Measurements from ENCODE around the gene OR4F15.
"Not testable (repeated sequence)": the region's sequence is repeated elsewhere in the genome, so short reads cannot be mapped to it uniquely, and the experiment has no call there.

OR4F15 gene, protein sequence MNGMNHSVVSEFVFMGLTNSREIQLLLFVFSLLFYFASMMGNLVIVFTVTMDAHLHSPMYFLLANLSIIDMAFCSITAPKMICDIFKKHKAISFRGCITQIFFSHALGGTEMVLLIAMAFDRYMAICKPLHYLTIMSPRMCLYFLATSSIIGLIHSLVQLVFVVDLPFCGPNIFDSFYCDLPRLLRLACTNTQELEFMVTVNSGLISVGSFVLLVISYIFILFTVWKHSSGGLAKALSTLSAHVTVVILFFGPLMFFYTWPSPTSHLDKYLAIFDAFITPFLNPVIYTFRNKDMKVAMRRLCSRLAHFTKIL

DNA sequence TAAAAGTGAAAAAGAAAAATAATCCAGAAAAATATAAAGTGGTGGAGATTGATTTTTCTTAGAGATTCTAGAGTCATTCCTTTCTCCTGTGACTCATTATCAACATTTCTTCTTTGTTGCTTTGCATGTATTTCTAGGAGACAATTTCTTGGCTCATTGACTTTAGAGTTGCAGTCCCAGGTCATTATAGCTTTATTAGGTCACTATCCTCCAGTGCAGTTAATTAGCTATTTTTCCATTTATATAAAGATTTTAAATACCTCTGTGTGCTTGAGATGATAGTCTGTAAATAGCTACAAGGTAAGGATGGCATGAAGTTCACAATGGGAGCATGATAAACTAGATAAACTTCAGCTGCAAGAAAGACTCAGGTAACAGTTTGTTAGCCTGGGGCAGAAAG is at the start of gene OR4F15:
Gene OR4F15 (plus strand): TSS at position 301 of the 400 bp plus-strand sequence. CDS start 5,985 bp downstream, outside the sequence.
- no peak for DNase-seq

DNA sequence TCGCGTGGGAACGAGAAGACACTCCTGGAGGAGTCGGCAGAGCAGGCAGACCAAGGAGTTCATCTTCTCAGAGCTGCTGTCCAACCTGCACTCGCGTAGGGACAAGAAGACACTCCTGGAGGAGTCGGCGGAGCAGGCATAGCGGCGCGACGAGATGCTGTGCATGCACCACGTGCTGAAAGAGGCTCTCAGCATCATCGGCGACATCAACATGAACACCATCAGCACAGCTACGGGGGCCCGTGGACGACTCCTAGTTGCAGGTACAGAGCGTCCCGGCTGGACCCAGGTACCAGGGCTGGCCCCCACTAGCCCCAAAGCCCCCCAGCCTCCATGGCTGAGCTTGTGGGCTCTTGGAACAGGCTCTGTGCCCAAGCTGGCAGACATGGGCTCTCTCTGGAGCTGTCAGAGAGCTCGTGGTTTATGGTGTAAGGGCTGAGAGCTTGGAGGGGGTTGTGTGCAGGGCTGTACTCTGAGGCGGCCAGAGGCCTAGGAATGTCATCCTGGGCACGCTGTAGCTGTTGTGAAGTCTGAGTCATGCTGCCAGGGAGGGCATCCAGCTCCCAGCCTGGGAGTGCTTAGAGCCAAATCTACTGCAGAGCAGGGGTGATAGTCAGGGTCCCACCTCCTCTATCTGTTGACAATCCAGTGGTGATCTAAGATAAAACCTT is 47.2 kb upstream of the OR4F15 start:
- not testable (repeated sequence) for DNase-seq

DNA sequence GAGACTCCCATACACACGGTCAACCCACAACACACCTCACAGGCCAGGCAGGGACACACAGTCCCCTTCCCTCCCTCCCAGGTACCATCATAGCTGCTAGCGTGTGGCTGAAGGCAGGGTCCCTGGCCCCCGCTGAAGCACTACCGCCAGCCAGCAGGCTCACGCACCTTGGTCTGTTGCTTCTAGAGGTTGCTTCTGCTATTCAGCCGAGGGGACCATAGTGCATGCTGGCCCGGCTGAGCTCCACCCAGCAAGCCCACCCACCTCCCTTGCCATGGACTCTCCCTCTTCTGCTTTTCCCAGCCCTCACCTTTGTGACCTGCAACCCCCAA is 46.7 kb upstream of the OR4F15 start:
- not testable (repeated sequence) for DNase-seq

DNA sequence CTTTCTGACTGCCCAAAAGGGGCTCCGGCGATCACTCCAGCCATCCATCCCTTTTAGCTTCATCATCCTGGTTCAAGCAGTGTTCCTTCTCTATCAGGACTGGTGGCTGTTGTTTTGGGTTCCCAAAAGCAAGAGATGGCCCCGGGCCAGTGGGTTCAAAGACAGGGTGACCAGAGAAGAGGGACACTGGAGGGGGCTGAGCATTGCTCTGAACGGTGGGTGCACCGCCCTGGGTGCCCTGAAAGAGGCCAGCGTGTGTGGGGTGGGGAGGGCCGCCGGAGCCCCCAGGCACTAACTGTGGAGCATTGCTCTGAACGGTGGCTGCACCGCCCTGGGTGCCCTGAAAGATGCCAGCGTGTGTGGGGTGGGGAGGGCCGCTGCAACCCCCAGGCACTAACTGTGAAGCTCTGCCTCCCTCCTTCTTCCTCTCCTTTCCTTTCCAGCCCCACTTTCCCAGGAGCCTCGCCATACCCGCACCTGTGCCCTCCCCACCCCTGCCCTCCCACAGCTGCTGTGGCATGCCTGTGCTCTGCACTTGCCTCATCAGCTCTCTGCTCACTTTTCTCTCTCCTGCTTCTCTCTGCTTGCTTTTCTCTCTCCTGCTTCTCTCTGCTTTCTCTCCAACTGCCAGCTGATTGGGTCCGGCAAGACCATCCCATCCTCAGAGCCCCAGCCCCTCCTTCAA is 46.1 kb upstream of the OR4F15 start:
- no peak for DNase-seq

DNA sequence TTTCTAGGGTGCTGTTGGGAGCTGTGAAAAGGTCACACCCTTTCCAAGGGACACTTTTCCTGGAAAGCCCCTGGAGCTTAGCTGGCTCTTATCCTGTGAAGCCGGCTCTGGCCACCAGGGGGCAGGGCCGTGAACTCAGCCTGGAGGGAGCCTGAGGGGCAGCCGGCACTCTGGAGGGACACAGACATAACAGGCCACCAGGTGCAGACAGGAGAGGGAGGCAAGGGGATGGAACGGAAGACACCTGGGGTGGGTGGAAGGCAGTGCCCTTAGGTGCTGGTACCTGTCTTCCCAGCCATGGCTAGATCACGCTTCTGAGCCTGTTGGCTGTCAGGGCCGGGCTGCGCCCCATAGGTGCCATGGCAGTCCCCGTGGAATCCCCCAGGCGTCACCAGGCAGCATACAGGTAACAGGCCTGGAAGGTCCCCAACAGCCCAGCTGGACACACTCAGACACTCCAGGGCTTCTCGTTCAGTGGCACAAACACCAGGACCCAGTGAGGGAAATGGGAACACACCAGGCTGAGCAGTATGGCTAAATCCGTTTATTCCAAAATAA is 44.8 kb upstream of the OR4F15 start:
- DNase-seq, result not testable (repeated sequence)

DNA sequence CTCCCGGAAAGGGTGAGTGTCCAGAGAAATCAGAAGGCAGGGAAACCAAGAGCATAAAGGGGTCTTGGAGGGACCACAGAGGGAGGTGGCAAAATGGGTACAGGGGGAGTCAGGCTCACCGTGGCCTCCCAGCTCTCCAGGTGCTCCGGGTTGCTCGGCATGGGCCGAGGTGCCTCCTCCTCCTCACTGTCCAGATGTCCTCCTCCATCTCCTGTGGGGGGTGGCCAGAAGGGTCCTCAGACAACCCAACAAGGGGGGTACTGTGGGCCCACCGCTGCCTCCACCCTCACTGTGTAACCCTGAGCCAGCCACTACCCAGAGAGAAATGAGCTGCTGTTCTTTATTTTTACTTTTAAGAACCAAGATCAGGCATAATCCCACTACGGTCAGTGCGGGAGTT is 39.1 kb upstream of the OR4F15 start:
- DNase-seq, result no peak

DNA sequence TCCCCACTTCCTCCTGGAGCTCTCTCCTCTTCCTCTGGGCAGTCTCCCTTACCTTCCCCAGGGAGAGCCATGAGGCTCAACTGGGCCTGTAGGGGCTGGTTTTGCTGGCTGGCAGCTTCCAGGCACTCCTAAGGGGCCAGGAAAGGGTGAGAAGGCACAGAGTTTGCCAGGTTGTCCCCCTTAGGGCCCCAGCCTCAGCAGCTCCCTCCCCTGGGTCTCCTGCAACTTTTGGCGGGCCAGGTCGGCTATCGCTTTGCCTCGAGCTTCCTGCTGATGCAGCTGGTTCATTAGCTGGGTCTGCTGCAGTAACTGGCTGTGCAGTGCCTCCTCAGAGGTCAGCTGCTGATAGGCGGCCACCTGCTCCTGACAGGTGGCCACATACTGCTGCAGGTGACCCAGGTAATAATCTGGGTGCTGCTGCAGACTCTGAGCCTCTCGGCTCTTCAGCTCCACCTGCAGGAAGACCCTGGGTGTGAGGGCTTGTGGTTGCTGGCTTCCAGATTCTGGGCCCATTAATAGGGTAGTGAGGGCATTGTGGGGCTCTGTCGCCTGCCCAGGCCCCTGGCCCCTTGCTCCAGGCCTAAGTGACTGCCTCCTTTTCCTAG is 38.4 kb upstream of the OR4F15 start:
- no peak for DNase-seq

DNA sequence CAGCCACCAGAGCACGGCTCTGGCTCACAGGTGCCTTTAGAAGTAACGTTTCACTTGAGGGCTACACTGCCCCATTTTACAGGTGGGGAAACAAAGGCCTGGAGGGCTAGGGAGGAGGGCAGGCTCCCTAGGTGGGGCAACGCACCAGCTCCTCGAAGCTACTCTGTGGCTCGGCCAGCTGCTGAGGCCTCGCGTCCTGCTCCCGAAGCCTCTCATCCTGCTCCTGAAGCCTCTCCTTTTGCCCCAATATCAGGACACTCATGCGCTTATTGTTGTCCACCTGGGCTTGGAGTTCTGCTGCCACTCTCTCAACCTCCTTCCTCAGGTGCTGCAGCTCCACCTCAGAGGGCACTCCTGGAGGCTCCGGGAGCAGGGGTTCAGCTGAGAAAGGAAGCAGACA is 36.9 kb upstream of the OR4F15 start:
- DNase-seq, result no peak

DNA sequence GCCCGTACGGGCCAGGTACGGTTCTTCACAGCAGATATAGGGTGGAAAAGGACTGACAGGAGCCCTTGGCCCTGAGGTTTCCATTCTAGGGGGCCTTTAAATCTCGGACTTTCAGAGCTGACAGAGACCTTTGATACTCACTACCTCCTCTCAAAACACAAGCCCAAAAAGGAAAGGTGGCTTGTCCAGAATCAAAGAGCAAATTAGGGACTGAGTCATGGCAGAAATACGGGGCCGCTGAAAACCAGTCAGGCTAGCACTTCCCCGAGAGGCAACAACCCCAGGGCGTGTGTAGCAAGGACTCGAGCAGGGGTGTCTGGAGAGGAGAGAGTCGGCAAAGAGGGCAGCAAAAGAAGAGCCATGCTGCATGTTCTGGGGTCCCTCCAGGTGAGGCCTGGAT is 33.4 kb upstream of the OR4F15 start:
- not testable (repeated sequence) for DNase-seq

DNA sequence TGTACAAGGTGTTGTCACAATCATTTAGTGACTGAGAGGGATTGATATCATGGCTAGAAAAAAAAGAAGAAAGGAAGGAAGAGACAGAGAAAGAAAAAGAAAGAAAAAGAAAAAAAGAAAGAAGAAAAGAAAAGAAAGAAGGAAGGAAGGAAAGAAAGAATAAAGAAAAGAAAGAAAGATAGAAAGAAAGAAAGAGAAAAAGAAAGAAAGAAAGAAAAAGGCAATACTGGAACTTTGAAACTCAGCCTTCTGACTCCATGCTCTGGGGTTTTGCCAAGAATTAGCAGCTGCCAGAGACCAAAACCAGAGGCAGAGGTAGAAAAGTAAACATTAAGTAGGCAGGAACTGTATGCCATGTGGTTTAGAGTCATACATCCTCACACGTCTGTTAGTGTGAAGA is 31.8 kb upstream of the OR4F15 start:
- DNase-seq, result not testable (repeated sequence)

DNA sequence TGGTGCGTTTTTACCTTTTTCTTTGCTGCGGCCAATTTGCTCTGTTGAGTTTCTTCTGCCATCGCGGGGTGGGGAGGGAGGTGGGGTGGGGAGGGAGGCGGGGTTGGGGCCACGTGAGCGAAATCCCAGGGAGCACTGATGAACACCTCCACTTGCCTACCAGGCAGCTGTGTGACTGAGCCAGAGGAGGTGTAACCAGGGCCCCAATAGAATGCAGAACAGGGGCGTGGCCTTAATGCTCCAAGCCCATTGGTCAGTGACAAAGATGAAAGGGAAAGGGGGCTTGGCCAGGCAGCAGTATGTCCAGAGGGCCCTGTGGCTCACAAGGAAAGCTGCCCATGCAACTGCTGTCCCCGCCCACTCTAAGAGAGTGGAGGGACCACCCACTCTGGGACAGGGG is 30.1 kb upstream of the OR4F15 start:
- no peak for DNase-seq

DNA sequence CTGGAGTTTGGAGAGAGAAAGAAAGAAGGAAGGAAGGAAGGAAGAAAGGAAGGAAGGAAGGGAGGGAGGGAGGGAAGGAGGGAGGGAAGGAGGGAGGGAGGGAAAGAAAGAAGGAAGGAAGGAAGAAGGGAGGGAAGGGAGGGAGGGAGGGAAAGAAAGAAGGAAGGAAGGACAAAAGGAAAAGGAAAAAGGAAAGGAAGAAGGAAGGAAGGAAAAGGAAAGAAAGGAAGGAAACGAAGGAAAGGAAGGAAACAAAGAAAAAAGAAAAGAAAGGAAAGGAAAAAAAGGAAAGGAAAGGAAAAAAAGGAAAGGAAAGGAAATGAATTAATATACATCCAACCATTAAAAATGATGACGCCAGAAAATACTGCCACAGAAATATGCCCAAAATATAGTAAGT is 27.4 kb upstream of the OR4F15 start:
- no peak for DNase-seq

DNA sequence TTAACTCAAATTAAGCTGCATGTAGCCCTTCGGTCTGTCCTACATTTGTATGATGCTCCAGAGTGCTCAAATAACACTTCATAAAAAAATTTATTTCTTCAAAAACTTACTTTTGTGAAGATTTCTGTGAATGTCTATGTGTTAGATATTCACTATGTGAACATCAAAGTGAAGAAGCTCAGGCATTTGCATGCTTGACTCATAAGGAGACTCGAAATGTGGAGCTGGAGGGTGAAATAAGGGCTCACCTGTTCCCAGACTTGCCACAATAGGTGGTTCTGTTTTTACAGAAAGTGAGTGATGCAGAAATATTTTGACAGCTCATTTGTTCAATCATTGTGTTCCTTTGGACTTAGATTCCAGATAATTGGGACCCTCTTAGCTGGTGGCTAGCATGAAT is 25.6 kb upstream of the OR4F15 start:
- DNase-seq, result not testable (repeated sequence)

DNA sequence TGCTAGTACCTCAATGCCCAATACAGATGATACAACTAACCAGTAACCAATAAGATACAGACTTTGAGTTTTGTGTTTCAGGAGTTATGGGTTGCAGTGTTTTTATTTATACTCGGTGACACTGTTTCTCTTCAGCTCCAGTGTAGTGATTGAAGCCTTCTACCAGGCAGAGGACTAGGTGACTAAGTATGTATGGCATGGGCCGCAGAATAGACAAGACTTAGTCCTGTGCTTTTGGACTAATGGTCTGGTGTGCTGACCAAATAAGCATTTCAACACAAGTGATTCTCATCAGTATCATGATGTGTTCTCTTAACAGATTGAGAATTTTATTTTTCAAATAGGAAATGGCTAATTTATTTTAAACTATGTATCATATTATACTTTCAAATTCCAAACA is 24.0 kb upstream of the OR4F15 start:
- DNase-seq, result not testable (repeated sequence)

DNA sequence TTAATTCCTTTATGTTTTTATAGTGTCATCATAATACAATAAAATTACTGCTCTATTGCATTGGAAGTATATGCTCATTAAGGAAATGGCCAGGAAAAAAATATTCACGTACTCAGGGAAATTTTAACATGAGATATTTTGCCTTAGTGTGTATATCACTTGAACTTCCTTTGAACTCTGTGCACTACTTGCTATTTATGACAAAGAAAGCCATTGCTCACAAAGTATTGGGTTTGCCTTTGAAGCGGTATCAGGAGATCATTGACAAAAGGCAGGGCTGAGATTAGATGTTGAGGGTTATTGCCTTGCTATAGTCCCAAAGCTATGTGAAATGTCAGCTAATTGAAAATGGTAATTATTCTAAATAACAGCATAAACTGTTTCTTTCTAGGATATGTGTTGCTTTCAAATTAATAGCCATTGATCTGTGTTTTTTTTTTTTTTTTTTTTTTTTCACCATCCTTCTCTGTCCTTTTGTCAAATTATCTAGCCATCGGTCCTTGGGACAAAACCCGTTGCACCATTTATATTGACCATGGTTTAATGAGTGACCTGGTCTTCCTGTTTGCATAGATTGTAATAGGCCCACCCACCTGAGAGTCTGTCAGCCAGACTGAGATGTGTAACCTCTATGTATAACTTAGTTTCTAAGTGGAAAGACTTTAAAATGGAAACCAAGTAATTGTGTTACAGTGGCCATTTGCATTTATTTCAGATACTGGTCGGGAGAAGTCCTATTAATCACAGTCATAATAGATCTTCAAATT is 23.3 kb upstream of the OR4F15 start:
- not testable (repeated sequence) for DNase-seq

DNA sequence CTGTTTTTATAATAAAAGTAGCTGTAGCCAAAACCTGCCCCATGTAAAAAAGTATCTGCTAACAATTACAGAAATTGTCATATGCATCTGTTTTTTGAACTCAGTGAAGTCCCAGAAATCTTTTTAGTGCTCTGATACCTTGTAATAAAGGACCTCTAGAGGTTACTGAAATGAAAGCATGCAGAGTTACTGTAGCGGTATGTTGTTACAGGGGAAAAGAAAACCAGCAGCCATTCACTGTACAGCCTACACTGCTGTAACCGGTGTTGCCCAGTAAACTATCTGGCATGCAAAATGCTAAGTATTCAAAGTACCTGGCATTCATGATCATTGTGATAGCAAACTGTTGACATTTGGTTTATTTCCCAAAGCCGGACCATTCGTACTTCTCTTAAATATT is 21.3 kb upstream of the OR4F15 start:
- DNase-seq, result not testable (repeated sequence)

DNA sequence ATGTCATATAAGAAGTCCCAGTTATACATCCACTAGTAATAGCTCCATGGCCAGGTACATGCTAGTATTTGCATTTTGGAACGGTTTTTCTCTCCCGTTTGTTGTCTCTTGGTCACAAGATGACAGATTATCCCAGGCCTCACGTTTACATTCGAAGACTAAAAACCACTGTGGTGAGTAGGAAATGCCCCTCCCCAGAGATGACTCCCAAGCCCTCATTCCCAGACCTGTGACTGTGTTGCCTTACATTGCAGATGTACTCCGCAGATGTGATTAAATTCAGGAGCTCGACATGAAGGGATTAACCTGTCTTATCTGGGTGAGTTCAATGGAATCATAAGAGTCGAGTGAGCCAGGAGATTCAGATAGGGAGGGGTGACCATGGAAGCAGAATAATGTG is 18.0 kb upstream of the OR4F15 start:
- DNase-seq, result not testable (repeated sequence)

DNA sequence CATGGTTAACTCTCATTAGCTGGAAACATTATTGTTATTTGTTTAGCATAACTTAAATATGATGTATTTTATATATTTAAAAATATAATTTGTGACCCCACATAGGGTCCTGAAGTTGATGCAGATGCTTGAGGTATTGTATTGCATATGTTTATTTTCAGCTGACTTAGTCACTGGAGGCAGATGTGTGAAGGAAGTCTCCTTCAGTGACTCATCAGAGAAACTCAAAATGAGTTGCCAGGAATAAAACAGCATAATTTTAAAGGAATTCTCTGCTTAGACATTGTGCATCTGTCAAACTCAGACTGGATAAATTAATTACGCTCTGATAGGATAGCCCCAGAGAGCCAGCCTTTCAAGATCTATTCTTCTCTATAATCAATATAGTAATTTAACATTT is 16.5 kb upstream of the OR4F15 start:
- DNase-seq, result no peak

DNA sequence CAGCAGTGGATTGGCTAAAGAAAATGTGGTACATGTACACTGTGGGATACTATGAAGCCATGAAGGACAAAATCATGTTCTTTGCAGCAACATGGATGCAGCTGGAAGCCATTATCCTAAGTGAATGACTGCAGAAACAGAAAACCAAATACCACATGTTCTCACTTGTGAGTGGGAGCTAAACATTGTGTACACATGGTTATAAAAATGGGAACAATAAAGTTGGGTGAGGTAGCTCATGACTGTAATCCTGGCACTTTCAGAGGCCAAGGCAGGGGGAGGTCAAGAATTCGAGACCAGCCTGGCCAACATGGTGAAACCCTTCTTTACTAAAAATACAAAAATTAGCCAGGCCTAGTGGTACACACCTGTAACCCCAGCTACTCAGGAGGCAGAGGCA is 12.3 kb upstream of the OR4F15 start:
- no peak for DNase-seq

DNA sequence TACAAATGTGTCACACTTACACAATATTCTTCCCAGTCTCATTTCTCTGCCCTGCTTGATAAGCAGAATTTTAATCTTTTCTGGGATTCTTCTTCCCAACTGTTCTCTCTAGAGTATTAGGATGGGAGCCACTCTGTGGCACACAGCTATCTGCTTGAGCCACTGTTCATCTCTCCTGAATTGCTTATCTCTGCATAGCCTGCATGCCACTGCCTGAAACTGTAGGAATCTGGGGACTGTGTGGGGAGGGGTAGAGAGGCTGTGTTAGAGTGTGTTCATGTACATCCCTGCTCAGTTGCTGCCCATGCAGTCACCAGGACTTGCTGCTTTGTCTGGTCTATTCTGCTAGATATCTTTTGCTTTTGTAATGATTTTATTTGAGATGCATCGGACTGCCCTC is 11.0 kb upstream of the OR4F15 start:
- DNase-seq, result no peak

DNA sequence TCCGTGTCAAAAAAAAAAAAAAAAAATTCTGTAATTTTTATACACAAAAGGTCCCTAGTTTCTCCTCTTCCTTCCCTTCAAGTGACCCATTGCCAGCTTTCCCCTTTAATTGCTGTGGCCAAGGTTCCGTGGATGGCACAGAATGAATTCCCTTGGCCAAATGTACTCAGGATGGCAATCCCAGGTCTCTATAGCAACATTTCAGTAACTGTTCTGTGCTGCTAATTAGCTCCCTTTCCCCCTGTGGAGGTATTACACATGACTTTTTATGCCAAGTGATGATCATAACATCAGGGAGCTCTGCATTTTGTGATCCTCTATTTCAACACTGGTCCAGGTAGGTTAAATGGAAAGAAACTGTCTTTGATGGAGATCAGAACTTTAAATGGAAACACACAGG is 8.8 kb upstream of the OR4F15 start, which contains the start of gene OR4F6:
Gene OR4F6 (plus strand): TSS at position 301 of the 400 bp plus-strand sequence. CDS start 2,211 bp downstream, outside the sequence.
- no peak for DNase-seq
